A673 (cell line): ENCODE measurements around the gene PHF2. TPM values are rescaled to one million over a fixed set of nuclear protein-coding genes. Genes with fewer than 3 reads are reported as not detected.

ENCODE experiments used
- BruUV-seq: library from RNA; stranded (reverse); fragments of 400-500 nt; replicated peaks from 2 replicates; lab custom pipeline; 2021; lab: Mats Ljungman, UMichigan
- CTCF ChIA-PET: fragments of 300-600 bp; sonication (Branson Sonifier 250); formaldehyde crosslinking; loops from one replicate; lab custom pipeline; 2022; ENCODE audit warnings: antibody characterized with exemption; lab: Charles Lee
- POLR2A ChIA-PET: fragments of 300-600 bp; sonication (Branson Sonifier 250); formaldehyde crosslinking; loops from one replicate; lab custom pipeline; 2022; ENCODE audit warnings: antibody characterized with exemption; ENCODE audit not compliant: low non-redundant PET; lab: Charles Lee
- DNase-seq: peaks from one replicate; pipeline ENCODE4 v3.0.0-alpha.2; 2015; ENCODE audit warnings: low spot score
- H3K27ac ChIP-seq: fragments of 200-600 bp; sonication (generic); 2 replicates; pipeline ENCODE4 v1.5.1; 2016; ENCODE audit warnings: mixed run types, low read depth, mild to moderate bottlenecking, mixed read lengths, antibody characterized with exemption, low read length; ENCODE audit not compliant: poor library complexity, severe bottlenecking
- H3K27me3 ChIP-seq: fragments of 200-600 bp; sonication (generic); replicated peaks from 2 replicates; pipeline ENCODE4 v1.6.1; 2017; ENCODE audit warnings: mixed run types, low read depth, mild to moderate bottlenecking, mixed read lengths, antibody characterized with exemption, low read length; ENCODE audit not compliant: insufficient read depth, poor library complexity
- H3K36me3 ChIP-seq: fragments of 200-600 bp; sonication (generic); 2 replicates; pipeline ENCODE4 v1.6.1; 2016; ENCODE audit warnings: mixed run types, mild to moderate bottlenecking, mixed read lengths, antibody characterized with exemption, low read length; ENCODE audit not compliant: insufficient read depth, poor library complexity, severe bottlenecking
- H3K4me1 ChIP-seq: fragments of 200-600 bp; sonication (generic); 2 replicates; pipeline ENCODE4 v1.6.1; 2017; ENCODE audit warnings: mixed run types, mild to moderate bottlenecking, mixed read lengths, antibody characterized with exemption, low read length; ENCODE audit not compliant: insufficient read depth, poor library complexity, severe bottlenecking
- H3K4me3 ChIP-seq: fragments of 200-600 bp; sonication (generic); 2 replicates; pipeline ENCODE4 v1.5.1; 2016; ENCODE audit warnings: low read depth, mixed run types, mild to moderate bottlenecking, mixed read lengths, low read length; ENCODE audit not compliant: poor library complexity, severe bottlenecking
- H3K9me3 ChIP-seq: fragments of 200-600 bp; sonication (generic); 2 replicates; pipeline ENCODE4 v1.6.1; 2016; ENCODE audit warnings: mixed run types, low read depth, mild to moderate bottlenecking, mixed read lengths, antibody characterized with exemption, low read length; ENCODE audit not compliant: poor library complexity, severe bottlenecking
- CTCF ChIP-seq: fragments of 300-800, 200-600 bp; sonication (generic); conservative IDR thresholded peaks from 2 replicates; pipeline ENCODE4 v1.5.1; 2017; ENCODE audit warnings: low read depth, mild to moderate bottlenecking, antibody characterized with exemption, low read length, moderate library complexity, mixed read lengths
- EZH2 ChIP-seq: fragments of 200-600 bp; sonication (generic); IDR thresholded peaks from 2 replicates; pipeline ENCODE4 v1.6.1; 2017; ENCODE audit warnings: borderline replicate concordance, low read depth, mild to moderate bottlenecking, mixed read lengths, antibody characterized with exemption, low read length; ENCODE audit not compliant: poor library complexity, severe bottlenecking
- intact Hi-C: fragments of 100-400 bp; cut with micrococcal nuclease; formaldehyde crosslinking; loops from one replicate; pipeline ENCODE4 v1.10.0; 2022; ENCODE audit not compliant: unreplicated experiment
- total RNA-seq: library from RNA; stranded (reverse); gene quantifications from 2 replicates; pipeline ENCODE4 v1.2.3, GENCODE V29; 2021

The PHF2 gene
- total RNA-seq, 1 experiment from 2014 or later, result 32.7 TPM

- CTCF ChIA-PET, result no interaction called here
- POLR2A ChIA-PET, result no interaction called here
- BruUV-seq, result no TSS peak
Measured at GRCh38 chr9:93572636-93573515, 3.5 kb upstream of the PHF2 start.

GRCh38 chr9:93573516-93573828 is 2.9 kb upstream of the PHF2 start:
- Histone ChIP-seq H3K36me3 (no peaks in the 10 kb centered on the region), H3K4me3 (no peak overlapping the region), H3K27me3 (no peaks in the 10 kb centered on the region), H3K4me1 (peaks cover 17% of the 10 kb centered on the region), H3K9me3 (peaks cover 6% of the 10 kb centered on the region), H3K27ac (no peak overlapping the region)
- CTCF ChIA-PET, result interaction anchor here (0.7 kb wide), 1 partner anchor 465 kb away, joined by 4 read pairs; no protein-coding TSS in a partner anchor
- no peak for TF ChIP-seq CTCF
- TF ChIP-seq EZH2, result no peak
- intact Hi-C loops, result no loop called here
- POLR2A ChIA-PET, result no interaction called here
- no TSS peak for BruUV-seq
- no peak for DNase-seq

More at GRCh38 chr9:93572636-93573515, 3.5 kb upstream of the PHF2 start:
- TF ChIP-seq CTCF (no peak), EZH2 (no peak)
- no peak overlapping the region for H3K27ac ChIP-seq
- H3K27me3 ChIP-seq, result no peaks in the 10 kb centered on the region
- H3K9me3 ChIP-seq, result peaks cover 6% of the 10 kb centered on the region
- DNase-seq, result no peak
- H3K4me3 ChIP-seq, result no peak overlapping the region
- no peaks in the 10 kb centered on the region for H3K36me3 ChIP-seq
- peaks cover 11% of the 10 kb centered on the region for H3K4me1 ChIP-seq
- intact Hi-C loops, result no loop called here

GRCh38 chr9:93574091-93574899 is 2.1 kb upstream of the PHF2 start:
- TSS peak; percentile 35 for BruUV-seq
- DNase-seq, result peak; percentile 18
- ChIA-PET CTCF (interaction anchor here (0.7 kb wide), 1 partner anchor 465 kb away, joined by 4 read pairs; no protein-coding TSS in a partner anchor), POLR2A (no interaction called here)
- TF ChIP-seq EZH2 (no peak), CTCF (no peak)
- H3K27ac ChIP-seq, result no peak overlapping the region
- intact Hi-C loops, result no loop called here
- H3K4me3 ChIP-seq, result no peak overlapping the region
- H3K27me3 ChIP-seq, result no peaks in the 10 kb centered on the region
- H3K9me3 ChIP-seq, result peaks cover 6% of the 10 kb centered on the region
- H3K4me1 ChIP-seq, result peaks cover 19% of the 10 kb centered on the region
- H3K36me3 ChIP-seq, result no peaks in the 10 kb centered on the region
